ENCODE data around the gene STARD13.

The STARD13 gene

DNA sequence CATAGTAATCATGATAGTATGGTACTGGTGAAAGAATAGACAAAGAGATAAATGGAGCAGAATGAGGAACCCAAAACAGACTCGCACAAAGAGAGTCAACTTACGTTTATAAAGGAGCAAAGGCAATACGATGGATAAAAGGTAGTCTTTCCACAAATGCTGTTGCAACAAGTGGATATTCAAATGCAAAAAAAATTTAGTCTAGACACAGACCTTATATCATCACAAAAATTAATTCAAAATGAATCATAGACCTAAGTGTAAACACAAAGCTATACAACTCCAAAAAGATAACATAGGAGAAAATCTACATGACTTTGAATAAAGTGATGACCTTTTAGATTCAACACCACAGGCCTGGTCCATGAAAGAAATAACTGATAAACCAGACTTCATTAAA, 137.7 kb downstream of the STARD13 start:
- Histone ChIP-seq H3K9ac (ENCODE audit: low read length) (no peak overlapping the region), H2AFZ (ENCODE audit: low read depth, low read length, severe bottlenecking) (no peak overlapping the region), H3K9me2 (replicated peaks; ENCODE audit: insufficient read depth, low read length) (no peaks in the 10 kb centered on the region), H3K4me2 (ENCODE audit: low read depth, low read length, poor library complexity, severe bottlenecking) (no peak overlapping the region), H3K27me3 (ENCODE audit: low read length) (no peaks in the 10 kb centered on the region), H3K36me3 (ENCODE audit: low read length) (no peaks in the 10 kb centered on the region), H3K4me3 (ENCODE audit: insufficient read depth, low read length, poor library complexity, severe bottlenecking) (no peak overlapping the region), H4K20me1 (ENCODE audit: low read depth, low read length) (no peaks in the 10 kb centered on the region), H3F3A (ENCODE audit: insufficient read depth) (no peaks in the 10 kb centered on the region), H3K9me3 (ENCODE audit: insufficient read depth, low read length) (no peaks in the 10 kb centered on the region), H3K79me2 (ENCODE audit: insufficient read depth, low read length) (no peaks in the 10 kb centered on the region), H3K27ac (ENCODE audit: low read depth, low read length) (no peak overlapping the region)
- TF ChIP-seq EZH2phosphoT487 (conservative IDR thresholded peaks at IDR 0.05; ENCODE audit: low read length), result no peak
- TF ChIP-seq, protein P1, sequence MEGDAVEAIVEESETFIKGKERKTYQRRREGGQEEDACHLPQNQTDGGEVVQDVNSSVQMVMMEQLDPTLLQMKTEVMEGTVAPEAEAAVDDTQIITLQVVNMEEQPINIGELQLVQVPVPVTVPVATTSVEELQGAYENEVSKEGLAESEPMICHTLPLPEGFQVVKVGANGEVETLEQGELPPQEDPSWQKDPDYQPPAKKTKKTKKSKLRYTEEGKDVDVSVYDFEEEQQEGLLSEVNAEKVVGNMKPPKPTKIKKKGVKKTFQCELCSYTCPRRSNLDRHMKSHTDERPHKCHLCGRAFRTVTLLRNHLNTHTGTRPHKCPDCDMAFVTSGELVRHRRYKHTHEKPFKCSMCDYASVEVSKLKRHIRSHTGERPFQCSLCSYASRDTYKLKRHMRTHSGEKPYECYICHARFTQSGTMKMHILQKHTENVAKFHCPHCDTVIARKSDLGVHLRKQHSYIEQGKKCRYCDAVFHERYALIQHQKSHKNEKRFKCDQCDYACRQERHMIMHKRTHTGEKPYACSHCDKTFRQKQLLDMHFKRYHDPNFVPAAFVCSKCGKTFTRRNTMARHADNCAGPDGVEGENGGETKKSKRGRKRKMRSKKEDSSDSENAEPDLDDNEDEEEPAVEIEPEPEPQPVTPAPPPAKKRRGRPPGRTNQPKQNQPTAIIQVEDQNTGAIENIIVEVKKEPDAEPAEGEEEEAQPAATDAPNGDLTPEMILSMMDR (IDR thresholded peaks at IDR 0.05; ENCODE audit: insufficient read depth, low read length, poor library complexity, severe bottlenecking), result no peak

DNA sequence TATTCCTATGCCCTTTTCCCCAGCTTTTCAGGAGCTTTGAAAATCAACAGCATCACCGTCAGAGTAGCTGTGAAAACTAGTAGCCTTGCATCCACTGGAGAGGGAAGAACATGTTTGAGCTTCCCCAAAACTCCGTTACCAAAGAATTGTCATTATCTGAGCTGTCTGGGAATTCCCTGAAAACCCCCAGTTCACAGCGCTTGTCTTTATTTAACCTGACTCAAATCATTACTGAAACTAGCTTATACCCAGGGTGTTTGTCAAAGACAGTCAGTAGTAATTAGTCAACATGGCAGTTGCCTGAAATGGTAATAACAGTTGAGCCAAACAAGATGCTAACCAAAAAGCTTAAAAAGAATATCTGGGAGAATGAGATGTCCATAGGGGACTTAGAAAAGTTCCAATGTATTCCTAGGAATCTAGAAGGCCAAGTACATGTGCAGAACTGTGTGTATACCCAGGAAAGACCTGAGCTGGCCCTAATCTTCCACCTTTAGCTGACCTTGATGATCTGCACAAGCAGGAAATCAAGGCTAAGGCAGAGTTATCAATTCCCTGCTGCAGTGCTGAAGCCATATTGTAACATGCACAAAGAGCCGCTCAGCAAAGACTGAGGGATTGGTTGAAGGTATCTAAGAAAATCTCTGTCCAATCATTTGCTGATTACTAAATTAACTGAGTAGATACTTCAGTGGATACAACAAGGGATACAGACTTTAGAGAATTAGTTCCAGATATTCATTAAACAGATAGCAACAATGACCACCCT, 138.5 kb downstream of the STARD13 start:
- Histone ChIP-seq H3K4me2 (ENCODE audit: low read depth, low read length, poor library complexity, severe bottlenecking) (no peak overlapping the region), H3K27ac (ENCODE audit: low read depth, low read length) (no peak overlapping the region), H2AFZ (ENCODE audit: low read depth, low read length, severe bottlenecking) (no peak overlapping the region), H3K9me3 (ENCODE audit: insufficient read depth, low read length) (no peaks in the 10 kb centered on the region), H3K9ac (ENCODE audit: low read length) (no peak overlapping the region), H3K36me3 (ENCODE audit: low read length) (no peaks in the 10 kb centered on the region), H3F3A (ENCODE audit: insufficient read depth) (no peaks in the 10 kb centered on the region), H3K4me3 (ENCODE audit: insufficient read depth, low read length, poor library complexity, severe bottlenecking) (no peak overlapping the region), H3K9me2 (replicated peaks; ENCODE audit: insufficient read depth, low read length) (no peaks in the 10 kb centered on the region), H3K27me3 (ENCODE audit: low read length) (no peaks in the 10 kb centered on the region), H4K20me1 (ENCODE audit: low read depth, low read length) (no peaks in the 10 kb centered on the region), H3K79me2 (ENCODE audit: insufficient read depth, low read length) (no peaks in the 10 kb centered on the region)
- no peak for TF ChIP-seq EZH2phosphoT487 (conservative IDR thresholded peaks at IDR 0.05; ENCODE audit: low read length)
- TF ChIP-seq, protein P1 (IDR thresholded peaks at IDR 0.05; ENCODE audit: insufficient read depth, low read length, poor library complexity, severe bottlenecking), result no peak

DNA sequence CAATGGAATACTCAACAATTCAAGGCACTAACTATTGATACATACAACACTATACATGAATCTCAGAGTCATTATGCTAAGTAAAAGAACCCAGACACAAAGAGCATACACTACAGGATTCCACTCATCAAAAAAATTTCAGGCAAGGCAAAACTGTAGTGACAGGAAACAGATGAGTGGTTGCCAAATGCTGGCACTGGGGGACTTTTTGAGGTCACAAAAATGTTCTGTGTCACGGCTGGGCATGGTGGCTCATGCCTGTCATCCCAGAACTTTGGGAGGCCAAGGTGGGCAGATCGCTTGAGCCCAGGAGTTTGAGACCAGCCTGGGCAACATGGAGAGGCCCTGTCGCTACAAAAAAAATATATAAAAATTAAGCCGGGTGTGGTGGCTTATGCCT, 139.9 kb downstream of the STARD13 start:
- Histone ChIP-seq H3K9me2 (replicated peaks; ENCODE audit: insufficient read depth, low read length) (no peaks in the 10 kb centered on the region), H3K9me3 (ENCODE audit: insufficient read depth, low read length) (no peaks in the 10 kb centered on the region), H3F3A (ENCODE audit: insufficient read depth) (no peaks in the 10 kb centered on the region), H3K79me2 (ENCODE audit: insufficient read depth, low read length) (no peaks in the 10 kb centered on the region), H3K27me3 (ENCODE audit: low read length) (no peaks in the 10 kb centered on the region), H3K27ac (ENCODE audit: low read depth, low read length) (no peak overlapping the region), H3K9ac (ENCODE audit: low read length) (no peak overlapping the region), H3K36me3 (ENCODE audit: low read length) (no peaks in the 10 kb centered on the region), H2AFZ (ENCODE audit: low read depth, low read length, severe bottlenecking) (no peak overlapping the region), H3K4me2 (ENCODE audit: low read depth, low read length, poor library complexity, severe bottlenecking) (no peak overlapping the region), H3K4me3 (ENCODE audit: insufficient read depth, low read length, poor library complexity, severe bottlenecking) (no peak overlapping the region), H4K20me1 (ENCODE audit: low read depth, low read length) (no peaks in the 10 kb centered on the region)
- TF ChIP-seq, protein P1 (IDR thresholded peaks at IDR 0.05; ENCODE audit: insufficient read depth, low read length, poor library complexity, severe bottlenecking), result no peak
- no peak for TF ChIP-seq EZH2phosphoT487 (conservative IDR thresholded peaks at IDR 0.05; ENCODE audit: low read length)
